Naive thymus-derived CD8-positive, alpha-beta T cell (primary cell): Measurements from ENCODE around the gene NOTCH3. TPM values are rescaled to one million over a fixed set of nuclear protein-coding genes. Genes with fewer than 3 reads are reported as not detected.

Experiments
- ATAC-seq, 2 donors: fragments of 150-1000 bp; cut with Tn5 transposase in 1 of 2; sonication (Bioruptor Pico), chemical (Tn5 transposase) in 1 of 2; 1 replicate in 1 of 2; 2 replicates in 1 of 2; pipeline ENCODE4 v1.10.0; 2021; ENCODE audit warnings: mild to moderate bottlenecking in 2 of 2, moderate library complexity in 2 of 2
- POLR2A ChIA-PET: fragments of 350-600 bp; sonication (Branson Sonifier 250); formaldehyde crosslinking; loops from one replicate; lab custom pipeline; 2021; ENCODE audit warnings: antibody characterized with exemption; lab: Charles Lee
- DNase-seq, 10 donors: peaks; one replicate each; pipeline versions ENCODE4 v3.0.0 to v3.0.0-alpha.2; 2020 to 2022
- H3K27ac Mint-ChIP-seq, 10 donors: one replicate each; pipeline ENCODE4 v1.8.0; 2020 to 2022; ENCODE audit warnings: mild to moderate bottlenecking in 10 of 10, mixed read lengths in 10 of 10, moderate library complexity in 4 of 10, inconsistent platforms in 1 of 10
- H3K27me3 Mint-ChIP-seq, 5 donors: one replicate each; pipeline ENCODE4 v1.8.0; 2021 to 2022; ENCODE audit warnings: mixed read lengths in 5 of 5
- H3K36me3 Mint-ChIP-seq, 3 donors: one replicate each; pipeline ENCODE4 v1.8.0; 2020 to 2022; ENCODE audit warnings: mixed read lengths in 3 of 3, mild to moderate bottlenecking in 2 of 3, inconsistent platforms in 1 of 3
- H3K4me1 Mint-ChIP-seq, 4 donors: one replicate each; pipeline ENCODE4 v1.8.0; 2021 to 2022; ENCODE audit warnings: mixed read lengths in 4 of 4
- H3K4me3 Mint-ChIP-seq, 10 donors: one replicate each; pipeline ENCODE4 v1.8.0; 2020 to 2022; ENCODE audit warnings: mild to moderate bottlenecking in 10 of 10, mixed read lengths in 10 of 10, moderate library complexity in 6 of 10, inconsistent platforms in 1 of 10
- H3K9me3 Mint-ChIP-seq, 9 donors: one replicate each; pipeline ENCODE4 v1.8.0; 2020 to 2022; ENCODE audit warnings: mixed read lengths in 9 of 9, mild to moderate bottlenecking in 3 of 9, inconsistent platforms in 1 of 9, moderate library complexity in 1 of 9
- polyA plus RNA-seq, 3 donors: library from polyadenylated mRNA; unstranded; fragments of 300-500 nt; fragmentation: Illumina TruSeq; gene quantifications; one replicate each; pipeline ENCODE4 v1.2.3, GENCODE V29; 2021
- total RNA-seq, 8 experiments: library from RNA in 2 of 8; stranded (reverse) in 2 of 8; gene quantifications; one replicate each; pipeline ENCODE4 v1.2.3 and lab custom pipeline; 2021 to 2026

The NOTCH3 gene
- total and polyA plus RNA-seq, 5 experiments from 2014 or later, result 0.05 TPM; not detected in 4

GRCh38 chr19:15123031-15123890 is 77.5 kb downstream of the NOTCH3 start:
- Mint-ChIP-seq H3K9me3 (no peaks in the 10 kb centered on the region), H3K27ac (peak overlapping the region in 7 of 10 donors; percentile 13 to 99 (median 80)), H3K36me3 (peaks cover 0 to 38% (median 16%) of the 10 kb centered on the region in 3 donors), H3K4me1 (peaks cover 20 to 36% (median 31%) of the 10 kb centered on the region in 4 donors), H3K4me3 (peak overlapping the region in 8 of 10 donors; percentile 39 to 99 (median 59)), H3K27me3 (peaks cover 0 to 3% (median 0%) of the 10 kb centered on the region in 5 donors)
- ATAC-seq, result no peak
- DNase-seq, result no peak
- POLR2A ChIA-PET, result interaction anchor here (1.3 to 3.0 kb wide), 2 partner anchors 27 to 256 kb away, joined by 3 to 12 read pairs; partner anchors contain the start of gene AKAP8

- POLR2A ChIA-PET, result no interaction called here
- H3K36me3 Mint-ChIP-seq, result peaks cover 0 to 46% (median 16%) of the 10 kb centered on the region in 3 donors
- H3K27ac Mint-ChIP-seq, result no peak overlapping the region
- H3K4me1 Mint-ChIP-seq, result peaks cover 18 to 31% (median 27%) of the 10 kb centered on the region in 4 donors
- H3K4me3 Mint-ChIP-seq, result no peak overlapping the region
- no peaks in the 10 kb centered on the region for H3K9me3 Mint-ChIP-seq
- DNase-seq (no peak), ATAC-seq (no peak)
- H3K27me3 Mint-ChIP-seq, result no peaks in the 10 kb centered on the region
Measured at GRCh38 chr19:15122331-15123030, 78.3 kb downstream of the NOTCH3 start.

GRCh38 chr19:15120135-15121026 is 80.4 kb downstream of the NOTCH3 start:
- Mint-ChIP-seq H3K27ac (peak overlapping the region in 3 of 10 donors; percentile 45 to 70 (median 51)), H3K4me1 (peaks cover 16 to 22% (median 19%) of the 10 kb centered on the region in 4 donors), H3K4me3 (peak overlapping the region in 2 of 10 donors; percentile 28 to 51), H3K36me3 (peaks cover 0 to 59% (median 19%) of the 10 kb centered on the region in 3 donors), H3K27me3 (no peaks in the 10 kb centered on the region), H3K9me3 (no peaks in the 10 kb centered on the region)
- ATAC-seq (no peak), DNase-seq (no peak)
- POLR2A ChIA-PET, result no interaction called here

- peaks cover 0 to 62% (median 23%) of the 10 kb centered on the region in 3 donors for H3K36me3 Mint-ChIP-seq
- H3K9me3 Mint-ChIP-seq, result no peaks in the 10 kb centered on the region
- POLR2A ChIA-PET, result no interaction called here
- DNase-seq, result no peak
- no peaks in the 10 kb centered on the region for H3K27me3 Mint-ChIP-seq
- H3K27ac Mint-ChIP-seq, result peak overlapping the region in 2 of 10 donors; percentile 14 to 65
- H3K4me3 Mint-ChIP-seq, result no peak overlapping the region
- no peak for ATAC-seq
- peaks cover 5 to 13% (median 8%) of the 10 kb centered on the region in 4 donors for H3K4me1 Mint-ChIP-seq
Measured at GRCh38 chr19:15118789-15119494, 81.9 kb downstream of the NOTCH3 start.

GRCh38 chr19:15118248-15118647 is 82.5 kb downstream of the NOTCH3 start:
- ATAC-seq, result no peak
- Mint-ChIP-seq H3K36me3 (peaks cover 0 to 62% (median 23%) of the 10 kb centered on the region in 3 donors), H3K27ac (peak overlapping the region in 2 of 10 donors; percentile 65 to 81), H3K27me3 (no peaks in the 10 kb centered on the region), H3K9me3 (no peaks in the 10 kb centered on the region), H3K4me3 (no peak overlapping the region), H3K4me1 (peaks cover 2 to 8% (median 5%) of the 10 kb centered on the region in 4 donors)
- DNase-seq, result no peak
- POLR2A ChIA-PET, result no interaction called here

- ATAC-seq (no peak), DNase-seq (no peak)
- H3K27me3 Mint-ChIP-seq, result no peaks in the 10 kb centered on the region
- peaks cover 0 to 56% (median 20%) of the 10 kb centered on the region in 3 donors for H3K36me3 Mint-ChIP-seq
- peak overlapping the region in 3 of 10 donors; percentile 59 to 63 (median 62) for H3K27ac Mint-ChIP-seq
- no peaks in the 10 kb centered on the region for H3K9me3 Mint-ChIP-seq
- peaks cover 0 to 10% (median 5%) of the 10 kb centered on the region in 4 donors for H3K4me1 Mint-ChIP-seq
- POLR2A ChIA-PET, result no interaction called here
- H3K4me3 Mint-ChIP-seq, result no peak overlapping the region
Measured at GRCh38 chr19:15116856-15117255, 83.9 kb downstream of the NOTCH3 start.

GRCh38 chr19:15115762-15116615 is 84.8 kb downstream of the NOTCH3 start:
- Mint-ChIP-seq H3K27me3 (no peaks in the 10 kb centered on the region), H3K4me1 (peaks cover 0 to 7% (median 2%) of the 10 kb centered on the region in 4 donors), H3K9me3 (no peaks in the 10 kb centered on the region), H3K4me3 (no peak overlapping the region), H3K36me3 (peaks cover 0 to 49% (median 17%) of the 10 kb centered on the region in 3 donors), H3K27ac (peak overlapping the region in 1 of 10 donors; percentile 63)
- ATAC-seq (no peak), DNase-seq (no peak)
- POLR2A ChIA-PET, result interaction anchor here (1.0 kb wide), 1 partner anchor 11 kb away, joined by 3 read pairs; no protein-coding TSS in a partner anchor

GRCh38 chr19:15115080-15115479 is 85.7 kb downstream of the NOTCH3 start:
- no peak overlapping the region for H3K4me3 Mint-ChIP-seq
- H3K27me3 Mint-ChIP-seq, result no peaks in the 10 kb centered on the region
- ATAC-seq (no peak), DNase-seq (no peak)
- H3K36me3 Mint-ChIP-seq, result peaks cover 0 to 41% (median 17%) of the 10 kb centered on the region in 3 donors
- peaks cover 0 to 4% (median 2%) of the 10 kb centered on the region in 4 donors for H3K4me1 Mint-ChIP-seq
- H3K9me3 Mint-ChIP-seq, result no peaks in the 10 kb centered on the region
- POLR2A ChIA-PET, result interaction anchor here (1.0 kb wide), 1 partner anchor 10 kb away, joined by 3 read pairs; no protein-coding TSS in a partner anchor
- H3K27ac Mint-ChIP-seq, result no peak overlapping the region

GRCh38 chr19:15114153-15114540 is 86.6 kb downstream of the NOTCH3 start:
- H3K27me3 Mint-ChIP-seq, result no peaks in the 10 kb centered on the region
- DNase-seq (no peak), ATAC-seq (no peak)
- H3K4me1 Mint-ChIP-seq, result peaks cover 0 to 4% (median 2%) of the 10 kb centered on the region in 4 donors
- no peak overlapping the region for H3K4me3 Mint-ChIP-seq
- POLR2A ChIA-PET, result no interaction called here
- H3K9me3 Mint-ChIP-seq, result no peaks in the 10 kb centered on the region
- peaks cover 0 to 33% (median 16%) of the 10 kb centered on the region in 3 donors for H3K36me3 Mint-ChIP-seq
- H3K27ac Mint-ChIP-seq, result peak overlapping the region in 2 of 10 donors; percentile 47 to 59

- Mint-ChIP-seq H3K4me3 (no peak overlapping the region), H3K27me3 (peaks cover 0 to 2% (median 0%) of the 10 kb centered on the region in 5 donors), H3K9me3 (no peaks in the 10 kb centered on the region), H3K36me3 (peaks cover 0 to 27% (median 9%) of the 10 kb centered on the region in 3 donors), H3K4me1 (peaks cover 0 to 6% (median 3%) of the 10 kb centered on the region in 4 donors), H3K27ac (peak overlapping the region in 2 of 10 donors; percentile 56 to 90)
- no peak for DNase-seq
- ATAC-seq, result no peak
- POLR2A ChIA-PET, result interaction anchor here (0.6 kb wide), 1 partner anchor 322 kb away, joined by 3 read pairs; no protein-coding TSS in a partner anchor
Measured at GRCh38 chr19:15113245-15114152, 87.3 kb downstream of the NOTCH3 start.
